Stimulated activated CD4-positive, alpha-beta T cell treated with anti-CD3 and anti-CD28 coated beads, Interleukin-4, amount 100 ng/mL, for 24 hours (primary cell): ENCODE measurements around the gene ABCC4.
"Not testable (repeated sequence)": the region's sequence is repeated elsewhere in the genome, so short reads cannot be mapped to it uniquely, and the experiment has no call there.

Experiments used
- DNase-seq: peaks from one replicate; pipeline ENCODE4 v3.0.0-alpha.2; 2020

Gene ABCC4

GRCh38 chr13:95296326-95296925 is 4.8 kb downstream of the ABCC4 start:
- DNase-seq, result peak; percentile 14

GRCh38 chr13:95295026-95295425 is 6.2 kb downstream of the ABCC4 start:
- DNase-seq, result no peak

GRCh38 chr13:95292622-95293021 is 8.6 kb downstream of the ABCC4 start:
- no peak for DNase-seq

- not testable (repeated sequence) for DNase-seq
These were observed 11.3 kb downstream of the ABCC4 start for GRCh38 chr13:95289901-95290300.

DNA sequence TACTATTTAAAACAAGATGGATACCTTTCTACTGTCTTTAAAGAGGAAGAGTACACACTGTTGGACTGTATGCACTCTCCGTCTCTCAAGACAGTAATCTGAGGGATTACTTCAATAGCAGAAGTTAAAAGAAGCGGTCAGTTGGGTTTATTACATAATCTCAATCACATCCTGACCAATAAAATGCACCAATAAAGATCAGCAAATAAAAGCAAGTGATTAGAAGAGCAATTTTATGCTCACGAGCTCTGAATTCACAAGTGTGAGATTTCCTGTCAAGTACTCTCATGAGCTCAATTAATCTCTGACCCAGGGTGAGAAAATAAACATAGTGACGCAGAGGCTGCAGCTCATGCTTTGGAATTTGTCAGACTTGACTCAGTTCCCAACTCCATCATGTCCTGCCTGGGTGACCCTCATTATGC is 12.2 kb downstream of the ABCC4 start:
- no peak for DNase-seq

DNA sequence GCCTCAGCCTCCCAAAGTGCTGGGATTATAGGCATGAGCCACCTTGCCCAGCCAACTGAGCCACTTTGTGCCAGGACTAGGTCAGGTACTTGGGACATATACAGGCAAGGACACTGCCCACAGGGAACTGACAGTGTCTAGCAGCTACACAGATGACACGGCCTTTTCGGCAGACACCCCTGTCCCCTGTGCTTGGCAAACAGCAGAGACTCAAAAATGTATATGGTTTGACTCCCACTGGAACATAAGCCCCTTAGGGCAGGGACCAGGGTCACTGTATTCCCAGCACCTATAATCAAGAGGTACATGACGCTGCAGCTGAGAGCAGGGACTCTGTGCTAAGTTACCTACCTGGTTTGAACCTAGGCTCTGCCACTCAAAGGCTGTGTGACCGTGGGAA is 16.8 kb downstream of the ABCC4 start:
- no peak for DNase-seq

- no peak for DNase-seq
These were observed 22.2 kb downstream of the ABCC4 start for GRCh38 chr13:95279016-95279415.

- no peak for DNase-seq
These were observed 25.2 kb downstream of the ABCC4 start for GRCh38 chr13:95276037-95276505.

GRCh38 chr13:95275322-95276036 is 25.8 kb downstream of the ABCC4 start:
- DNase-seq, result no peak

DNA sequence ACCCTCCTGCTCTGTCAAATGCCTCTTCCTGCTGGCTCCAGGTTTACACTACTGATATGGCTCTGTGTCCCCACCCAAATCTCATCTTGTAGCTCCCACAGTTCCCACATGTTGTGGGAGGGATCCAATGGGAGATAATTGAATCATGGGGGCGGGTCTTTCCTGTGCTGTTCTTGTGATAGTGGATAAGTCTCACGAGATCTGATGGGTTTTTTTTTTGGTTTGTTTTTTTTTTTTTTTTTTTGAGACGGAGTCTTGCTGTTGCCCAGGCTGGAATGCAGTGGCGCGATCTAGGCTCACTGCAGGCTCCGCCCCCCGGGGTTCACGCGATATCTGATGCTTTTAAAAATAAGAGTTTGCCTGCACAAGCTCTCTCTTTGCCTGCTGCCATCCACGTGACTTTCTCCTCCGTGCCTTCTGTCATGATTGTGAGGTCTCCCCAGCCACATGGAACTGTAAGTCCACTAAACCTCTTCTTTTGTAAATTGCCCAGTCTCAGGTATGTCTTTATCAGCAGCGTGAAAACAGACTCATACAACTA is 27.6 kb downstream of the ABCC4 start:
- DNase-seq, result not testable (repeated sequence)

DNA sequence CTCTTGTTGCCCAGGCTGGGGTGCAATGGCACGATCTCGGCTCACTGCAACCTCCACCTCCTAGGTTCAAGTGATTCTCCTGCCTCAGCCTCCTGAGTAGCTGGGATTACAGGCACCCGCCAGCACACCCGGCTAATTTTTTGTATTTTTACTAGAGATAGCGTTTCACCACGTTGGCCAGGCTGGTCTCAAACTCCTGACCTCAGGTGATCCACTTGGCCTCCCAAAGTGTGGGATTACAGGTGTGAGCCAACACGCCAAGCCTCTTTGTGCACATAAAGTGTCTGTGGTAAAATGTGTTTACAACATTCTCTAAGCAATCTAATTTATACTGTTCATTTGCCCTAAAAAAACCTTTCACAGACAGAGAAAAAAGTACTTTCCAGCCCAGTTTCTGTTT is 29.2 kb downstream of the ABCC4 start:
- DNase-seq, result not testable (repeated sequence)

DNA sequence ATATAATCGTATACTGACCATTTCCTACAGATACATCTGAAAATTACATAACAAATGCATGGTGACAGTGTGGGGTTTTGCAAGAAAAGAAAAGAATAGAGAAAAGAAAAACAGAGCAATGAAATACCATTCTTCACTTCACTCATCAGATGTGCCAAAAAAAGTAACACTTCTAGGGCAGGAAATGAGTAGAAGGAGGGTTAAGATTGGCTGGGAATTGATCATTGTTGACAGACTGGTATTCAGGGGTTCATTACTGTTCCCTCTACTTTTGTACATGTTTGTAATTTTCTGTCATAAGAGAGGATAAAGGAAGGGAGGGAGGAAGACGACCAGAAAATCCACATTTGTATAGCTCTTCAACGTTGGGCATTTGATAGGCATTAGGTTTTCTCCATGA is 31.5 kb downstream of the ABCC4 start:
- no peak for DNase-seq

DNA sequence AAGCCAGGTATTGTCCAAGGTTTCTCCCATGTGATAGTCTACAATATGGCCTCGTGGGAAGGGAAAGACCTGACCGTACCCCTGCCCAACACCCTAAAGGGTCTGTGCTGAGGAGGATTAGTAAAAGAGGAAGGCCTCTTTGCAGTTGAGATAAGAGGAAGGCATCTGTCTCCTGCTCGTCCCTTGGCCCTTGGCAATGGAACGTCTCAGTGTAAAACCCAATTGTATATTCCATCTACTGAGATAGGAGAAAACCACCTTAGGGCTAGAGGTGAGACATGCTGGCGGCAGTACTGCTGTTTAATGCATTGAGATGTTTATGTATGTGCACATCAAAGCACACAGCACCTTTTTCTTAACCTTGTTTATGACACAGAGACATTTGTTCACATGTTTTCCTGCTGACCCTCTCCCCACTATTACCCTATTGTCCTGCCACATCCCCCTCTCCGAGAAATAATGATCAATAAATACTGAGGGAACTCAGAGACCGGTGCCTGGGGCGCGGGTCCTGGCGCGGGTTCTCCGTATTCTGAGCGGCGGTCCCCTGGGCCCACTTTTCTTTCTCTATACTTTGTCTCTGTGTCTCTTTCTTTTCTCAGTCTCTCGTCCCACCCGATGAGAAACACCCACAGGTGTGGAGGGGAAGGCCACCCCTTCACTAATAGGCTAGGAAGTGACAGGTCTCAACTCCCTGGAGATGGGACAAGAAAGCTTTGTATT is 32.7 kb downstream of the ABCC4 start:
- DNase-seq, result not testable (repeated sequence)

GRCh38 chr13:95267662-95268342 is 33.4 kb downstream of the ABCC4 start:
- no peak for DNase-seq

GRCh38 chr13:95264225-95264624 is 37.0 kb downstream of the ABCC4 start:
- no peak for DNase-seq

DNA sequence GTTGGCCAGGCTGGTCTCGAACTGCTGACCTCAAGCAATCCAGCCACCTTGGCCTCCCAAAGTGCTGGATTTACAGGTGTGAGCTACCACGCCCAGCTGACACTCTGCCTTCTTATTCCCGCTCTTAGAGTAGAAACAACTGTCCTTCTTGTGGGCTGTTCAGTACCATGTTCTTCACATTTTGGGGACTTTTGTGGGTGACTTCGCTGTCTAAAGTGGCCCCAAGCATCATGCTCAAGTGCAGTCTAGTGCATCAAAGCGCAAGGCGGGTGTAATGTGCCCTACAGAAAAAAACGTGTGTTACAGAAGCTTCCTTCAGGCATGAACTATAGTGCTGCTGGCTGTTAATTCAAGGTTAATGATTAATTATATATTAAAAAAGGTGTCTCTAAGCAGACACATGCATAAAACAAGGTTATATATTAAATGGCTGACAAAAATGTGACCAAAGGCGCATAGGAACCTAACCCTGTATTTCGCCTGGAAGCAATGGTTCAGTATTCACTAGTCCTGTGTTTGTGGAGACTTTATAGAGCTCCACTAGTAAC is 38.3 kb downstream of the ABCC4 start:
- no peak for DNase-seq

DNA sequence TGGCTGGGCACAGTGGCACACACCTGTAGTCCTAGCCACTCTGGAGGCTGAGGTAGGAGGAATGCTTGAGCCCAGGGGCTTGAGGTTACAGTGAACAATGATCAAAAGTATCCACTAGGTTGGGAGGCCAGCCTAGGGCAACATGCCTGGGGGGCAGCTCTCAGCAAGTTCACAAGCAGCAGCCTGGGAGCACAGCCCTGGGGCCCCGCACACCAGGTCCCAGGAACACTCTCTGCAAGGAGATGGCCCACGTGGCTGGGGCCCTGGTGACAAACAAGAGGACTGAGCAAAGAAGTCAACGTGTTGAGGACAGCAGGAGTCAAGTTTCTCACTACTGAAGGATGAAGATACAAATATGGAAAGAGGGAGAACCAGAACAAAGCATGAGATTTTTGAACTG is 39.3 kb downstream of the ABCC4 start:
- DNase-seq, result no peak

GRCh38 chr13:95260031-95260525 is 41.2 kb downstream of the ABCC4 start:
- DNase-seq, result no peak

DNA sequence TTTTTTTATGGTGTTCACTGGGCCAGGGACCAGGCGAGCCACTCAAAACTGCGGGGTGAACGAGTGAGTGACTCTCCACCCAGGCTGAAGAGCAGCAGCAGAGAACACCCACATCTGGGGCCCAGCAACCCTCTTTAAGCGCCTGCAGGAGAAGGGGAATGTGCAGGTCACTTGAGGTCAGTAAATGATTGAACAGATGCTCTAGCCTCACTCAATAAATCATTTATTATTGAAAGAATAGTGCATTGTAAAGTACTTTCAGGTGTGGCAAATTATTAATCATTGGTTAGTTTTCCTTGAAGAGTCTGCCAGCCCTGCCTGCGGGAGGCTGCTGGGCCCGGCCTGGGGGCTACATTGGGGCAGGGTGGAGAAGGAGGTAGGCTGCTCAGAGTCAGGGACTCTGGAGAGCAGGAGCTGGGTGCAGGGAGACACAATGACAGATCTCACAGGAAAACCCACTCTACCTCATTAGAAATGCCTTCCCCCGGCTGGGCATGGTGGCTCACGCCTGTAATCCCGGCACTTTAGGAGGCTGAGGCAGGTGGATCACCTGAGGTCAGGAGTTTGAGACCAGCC is 42.5 kb downstream of the ABCC4 start:
- DNase-seq, result no peak

GRCh38 chr13:95258098-95258497 is 43.2 kb downstream of the ABCC4 start:
- no peak for DNase-seq

DNA sequence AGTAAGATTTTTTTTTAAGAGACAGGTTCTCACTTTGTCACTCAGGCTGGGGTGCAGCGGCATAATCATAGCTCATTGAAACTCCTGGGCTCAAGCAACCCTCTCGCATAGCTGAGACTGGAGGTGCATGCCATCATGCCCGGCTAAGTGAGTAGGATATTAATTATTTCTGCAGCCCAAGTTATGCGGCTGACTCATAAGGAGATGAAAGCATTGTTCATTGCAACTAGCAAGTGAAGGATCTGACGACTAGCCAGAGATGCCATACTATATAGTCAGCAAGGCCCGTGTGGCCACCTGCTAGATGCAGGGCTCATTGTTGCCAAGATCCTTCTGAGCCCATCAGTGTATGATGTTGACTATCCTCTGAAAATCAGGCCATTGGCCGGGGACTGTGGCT is 45.2 kb downstream of the ABCC4 start:
- DNase-seq, result no peak

- no peak for DNase-seq
These were observed 46.0 kb downstream of the ABCC4 start for GRCh38 chr13:95255072-95255732.
